22Rv1 (cell line): ENCODE data around the gene TSACC.

Experiments used
- CTCF ChIP-seq: fragments of 450-650 bp; IDR thresholded peaks from 2 replicates; pipeline ENCODE4 v1.5.1; 2017; ENCODE audit warnings: mild to moderate bottlenecking
- ZFX ChIP-seq: fragments of 450-650 bp; IDR thresholded peaks from 2 replicates; pipeline ENCODE4 v1.6.1; 2017; ENCODE audit warnings: antibody characterized with exemption, borderline replicate concordance

- TF ChIP-seq CTCF (peak; percentile 37), ZFX (no peak)
These were observed 2.1 kb upstream of the TSACC start for GRCh38 chr1:156336242-156336641.
